Transverse colon (tissue), 4 donors: ENCODE data around the gene NIPAL1. TPM values are rescaled to one million over a fixed set of nuclear protein-coding genes. Genes with fewer than 3 reads are reported as not detected.
A peak's percentile ranks its signal among the peaks of the same experiment; 100 is the strongest.
"Not testable (repeated sequence)": the region's sequence is repeated elsewhere in the genome, so short reads cannot be mapped to it uniquely, and the experiment has no call there.

Source experiments
- DNase-seq: peaks from one replicate; pipeline ENCODE4 v3.0.0-alpha.2; 2019
- H3K27ac ChIP-seq, 4 donors: fragments of 200-600 bp; sonication (generic); 2 replicates each; pipeline ENCODE4 v1.5.1; 2016 to 2018; ENCODE audit warnings: inconsistent platforms in 4 of 4
- H3K27me3 ChIP-seq: fragments of 200-600 bp; sonication (generic); 2 replicates; pipeline ENCODE4 v1.5.1; 2017; ENCODE audit warnings: inconsistent platforms
- H3K36me3 ChIP-seq, 4 donors: fragments of 200-600 bp; sonication (generic); 2 replicates each; pipeline ENCODE4 v1.5.1; 2017 to 2019; ENCODE audit warnings: inconsistent platforms in 4 of 4
- H3K4me1 ChIP-seq, 4 donors: fragments of 200-600 bp; sonication (generic); 2 replicates each; pipeline ENCODE4 v1.5.1; 2017 to 2020; ENCODE audit warnings: inconsistent platforms in 4 of 4
- H3K4me3 ChIP-seq, 4 donors: fragments of 200-600 bp; sonication (generic); 1 replicate in 1 of 4; 2 replicates in 3 of 4; pipeline versions ENCODE4 v1.5.1 to v1.6.1; 2017 to 2019; ENCODE audit warnings: inconsistent platforms in 4 of 4
- H3K9me3 ChIP-seq, 2 donors: fragments of 200-600 bp; sonication (generic); 2 replicates each; pipeline ENCODE4 v1.5.1; 2017 to 2019; ENCODE audit warnings: inconsistent platforms in 2 of 2
- EP300 ChIP-seq: sonication (generic); formaldehyde crosslinking; IDR thresholded peaks from one replicate; pipeline ENCODE4 v1.6.1; 2017; ENCODE audit warnings: antibody characterized with exemption, low read depth
- POLR2A ChIP-seq: fragments of 450-650 bp; IDR thresholded peaks from one replicate; pipeline ENCODE4 v1.6.1; 2016; ENCODE audit warnings: antibody characterized with exemption, mild to moderate bottlenecking, moderate library complexity
- POLR2AphosphoS5 ChIP-seq, 3 donors: sonication (generic); formaldehyde crosslinking; IDR thresholded peaks; one replicate each; pipeline ENCODE4 v1.6.1; 2016; ENCODE audit warnings: antibody characterized with exemption in 3 of 3
- WGBS, 2 donors: methylation state at CpG; one replicate each; pipeline ENCODE4 v1.1.5; 2018; ENCODE audit warnings: low coverage in 1 of 2; 5-methylcytosine and 5-hydroxymethylcytosine counted together
- in situ Hi-C, 4 donors: fragments of 200-750 bp; cut with MboI; loops; one replicate each; pipeline versions ENCODE4 v1.15.0 to v1.15.1; 2017; ENCODE audit warnings: low sequenced_read_pairs in 3 of 4, low pct_ligation_motif_present in 1 of 4, low pct_unique_long_range_greater_than_20kb in 1 of 4
- intact Hi-C: fragments of 100-400 bp; cut with DNase I; formaldehyde crosslinking; loops from one replicate; pipeline ENCODE4 v1.15.1; 2023; ENCODE audit warnings: low total_unique reads
- total RNA-seq, 4 donors: library from RNA; depleted of rRNA; stranded (reverse); fragments of >200 nt; gene quantifications; one replicate each; pipeline ENCODE4 v1.1.0, GENCODE V29; 2016
- TF ChIP-seq, protein P1 (sequence below), 5 experiments: fragments of 200-600 bp in 3 of 5; fragments of 450-650 bp in 2 of 5; sonication (generic) in 3 of 5; IDR thresholded peaks; 1 replicate in 2 of 5; 2 replicates in 3 of 5; pipeline ENCODE4 v1.5.1; 2016 to 2017; ENCODE audit warnings: antibody characterized with exemption in 5 of 5, inconsistent platforms in 3 of 5, mild to moderate bottlenecking in 2 of 5, moderate library complexity in 1 of 5

The NIPAL1 gene
- total RNA-seq, 4 donors from 2014 or later, result 37.5 to 47.7 (median 41.1) TPM

GRCh38 chr4:48003568-48003967 lies 13.0 kb upstream of the NIPAL1 start:
- H3K36me3 ChIP-seq, H3K27ac ChIP-seq, in situ Hi-C loops, H3K4me3 ChIP-seq, H3K27me3 ChIP-seq, H3K4me1 ChIP-seq: not testable (repeated sequence)
- peaks cover 5 to 31% of the 10 kb centered on the region in 2 donors for H3K9me3 ChIP-seq
- peak; percentile 45 for DNase-seq
- WGBS, 2 donors, result 66% methylated on average over 2 of the region's 2 CpGs; no CpG with 5 or more reads in 1 of the 2 donors
- intact Hi-C loops, result loop anchor here (10.0 kb wide), 1 partner anchor 81 kb away; no protein-coding TSS in a partner anchor
- TF ChIP-seq, protein P1, sequence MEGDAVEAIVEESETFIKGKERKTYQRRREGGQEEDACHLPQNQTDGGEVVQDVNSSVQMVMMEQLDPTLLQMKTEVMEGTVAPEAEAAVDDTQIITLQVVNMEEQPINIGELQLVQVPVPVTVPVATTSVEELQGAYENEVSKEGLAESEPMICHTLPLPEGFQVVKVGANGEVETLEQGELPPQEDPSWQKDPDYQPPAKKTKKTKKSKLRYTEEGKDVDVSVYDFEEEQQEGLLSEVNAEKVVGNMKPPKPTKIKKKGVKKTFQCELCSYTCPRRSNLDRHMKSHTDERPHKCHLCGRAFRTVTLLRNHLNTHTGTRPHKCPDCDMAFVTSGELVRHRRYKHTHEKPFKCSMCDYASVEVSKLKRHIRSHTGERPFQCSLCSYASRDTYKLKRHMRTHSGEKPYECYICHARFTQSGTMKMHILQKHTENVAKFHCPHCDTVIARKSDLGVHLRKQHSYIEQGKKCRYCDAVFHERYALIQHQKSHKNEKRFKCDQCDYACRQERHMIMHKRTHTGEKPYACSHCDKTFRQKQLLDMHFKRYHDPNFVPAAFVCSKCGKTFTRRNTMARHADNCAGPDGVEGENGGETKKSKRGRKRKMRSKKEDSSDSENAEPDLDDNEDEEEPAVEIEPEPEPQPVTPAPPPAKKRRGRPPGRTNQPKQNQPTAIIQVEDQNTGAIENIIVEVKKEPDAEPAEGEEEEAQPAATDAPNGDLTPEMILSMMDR (IDR thresholded peaks at IDR 0.05), result peak; percentile 17 to 59 (median 50)

GRCh38 chr4:48005781-48006180 lies 10.8 kb upstream of the NIPAL1 start:
- in situ Hi-C loops (no loop called here), intact Hi-C loops (loop anchor here (10.0 kb wide), 1 partner anchor 79 kb away; no protein-coding TSS in a partner anchor)
- 91 to 96% methylated on average over 2 of the region's 2 CpGs for WGBS, 2 donors

DNA sequence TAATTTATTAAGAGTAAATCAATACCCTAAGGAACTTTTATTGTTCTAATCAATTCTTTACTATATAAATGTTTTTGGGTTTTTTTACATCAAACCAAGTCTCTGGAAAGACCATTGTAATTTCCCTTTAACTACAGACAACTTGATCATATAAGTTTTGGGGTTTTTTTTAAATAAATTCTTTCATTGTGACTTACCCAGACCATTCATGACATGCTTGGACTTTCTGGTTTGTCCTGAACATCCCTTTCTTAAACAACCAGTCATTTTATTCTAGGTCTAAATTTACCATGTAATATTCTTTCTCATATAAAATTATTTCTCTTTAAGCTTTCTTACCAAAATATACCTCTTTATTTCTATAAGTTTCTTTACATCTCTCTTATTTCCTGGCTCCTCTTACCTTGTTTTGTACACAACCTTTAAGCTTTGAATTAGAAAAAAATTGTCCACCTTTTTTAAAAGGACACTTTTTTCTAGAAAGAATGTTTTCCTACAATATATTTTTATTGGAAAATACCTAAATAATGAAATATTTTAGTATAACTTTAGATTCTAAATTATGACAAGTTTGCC lies 8.5 kb upstream of the NIPAL1 start:
- in situ Hi-C loops, result no loop called here
- Histone ChIP-seq H3K27ac (no peak overlapping the region), H3K27me3 (no peaks in the 10 kb centered on the region), H3K9me3 (peaks cover 5 to 27% of the 10 kb centered on the region in 2 donors), H3K4me3 (no peak overlapping the region), H3K4me1 (peaks cover 0 to 4% (median 0%) of the 10 kb centered on the region in 4 donors), H3K36me3 (peaks cover 0 to 4% (median 0%) of the 10 kb centered on the region in 4 donors)
- TF ChIP-seq POLR2AphosphoS5 (IDR thresholded peaks at IDR 0.05) (no peak), POLR2A (no peak), EP300 (no peak)
- TF ChIP-seq, protein P1 (IDR thresholded peaks at IDR 0.05), result no peak
- no peak for DNase-seq
- intact Hi-C loops, result loop anchor here (10.0 kb wide), 1 partner anchor 77 kb away; no protein-coding TSS in a partner anchor

More at GRCh38 chr4:48005781-48006180, 10.8 kb upstream of the NIPAL1 start:
- no peak for DNase-seq
- peaks cover 5 to 27% of the 10 kb centered on the region in 2 donors for H3K9me3 ChIP-seq
- peaks cover 0 to 4% (median 0%) of the 10 kb centered on the region in 4 donors for H3K36me3 ChIP-seq
- no peaks in the 10 kb centered on the region for H3K4me1 ChIP-seq
- H3K27ac ChIP-seq, result no peak overlapping the region
- no peak for TF ChIP-seq POLR2AphosphoS5 (IDR thresholded peaks at IDR 0.05)
- H3K4me3 ChIP-seq, result no peak overlapping the region
- no peaks in the 10 kb centered on the region for H3K27me3 ChIP-seq

GRCh38 chr4:48010906-48011305 lies 5.7 kb upstream of the NIPAL1 start:
- H3K4me3 ChIP-seq, DNase-seq, in situ Hi-C loops, H3K27ac ChIP-seq, H3K36me3 ChIP-seq, H3K27me3 ChIP-seq, intact Hi-C loops, H3K4me1 ChIP-seq: not testable (repeated sequence)
- 73 to 100% methylated on average over 3 to 6 of the region's 6 CpGs for WGBS, 2 donors
- H3K9me3 ChIP-seq, result peaks cover 5 to 20% of the 10 kb centered on the region in 2 donors

- Histone ChIP-seq H3K9me3 (peaks cover 0 to 12% of the 10 kb centered on the region in 2 donors), H3K4me3 (no peak overlapping the region), H3K27me3 (peaks cover 4% of the 10 kb centered on the region), H3K36me3 (peaks cover 0 to 4% (median 0%) of the 10 kb centered on the region in 4 donors), H3K27ac (no peak overlapping the region), H3K4me1 (peaks cover 0 to 12% (median 3%) of the 10 kb centered on the region in 4 donors)
- WGBS, 2 donors, result 85 to 87% methylated on average over 4 of the region's 4 CpGs
- TF ChIP-seq EP300 (no peak), POLR2A (no peak)
- DNase-seq, result no peak
- in situ Hi-C loops (no loop called here), intact Hi-C loops (no loop called here)
Measured at GRCh38 chr4:48011722-48012121, 4.8 kb upstream of the NIPAL1 start.
